Kasumi-1 (cell line): Measurements from ENCODE around the gene RSBN1.

ENCODE experiments used
- DNase-seq, 2 experiments: peaks; one replicate each; lab custom pipeline; 2025; lab: John Stamatoyannopoulos, UW

The RSBN1 gene

GRCh38 chr1:113812661-113813135, 422 bp upstream of the RSBN1 start:
- no peak for DNase-seq

GRCh38 chr1:113811156-113811887, 954 bp downstream of the RSBN1 start:
- DNase-seq, result peak; percentile 47 to 57

- no peak for DNase-seq
Observed at GRCh38 chr1:113809670-113810602, 2.3 kb downstream of the RSBN1 start.

- no peak for DNase-seq
Observed at GRCh38 chr1:113808450-113809195, 3.7 kb downstream of the RSBN1 start.

- DNase-seq, result no peak
Observed at GRCh38 chr1:113805639-113806038, 6.6 kb downstream of the RSBN1 start.

- no peak for DNase-seq
Observed at GRCh38 chr1:113805256-113805531, 7.1 kb downstream of the RSBN1 start.

GRCh38 chr1:113804421-113805255, 7.6 kb downstream of the RSBN1 start:
- no peak for DNase-seq

- DNase-seq, result no peak
Observed at GRCh38 chr1:113802367-113803007, 9.8 kb downstream of the RSBN1 start.

GRCh38 chr1:113800487-113800886, 11.8 kb downstream of the RSBN1 start:
- DNase-seq, result no peak

- DNase-seq, result no peak
Observed at GRCh38 chr1:113797472-113797871, 14.8 kb downstream of the RSBN1 start.

GRCh38 chr1:113793878-113794834, 18.1 kb downstream of the RSBN1 start:
- DNase-seq, result no peak

GRCh38 chr1:113792986-113793385, 19.3 kb downstream of the RSBN1 start:
- no peak for DNase-seq

GRCh38 chr1:113792471-113792870, 19.8 kb downstream of the RSBN1 start:
- DNase-seq, result no peak

GRCh38 chr1:113788802-113789201, 23.5 kb downstream of the RSBN1 start:
- no peak for DNase-seq

- DNase-seq, result no peak
Observed at GRCh38 chr1:113787663-113788062, 24.6 kb downstream of the RSBN1 start.

- DNase-seq, result no peak
Observed at GRCh38 chr1:113786069-113786468, 26.2 kb downstream of the RSBN1 start.

GRCh38 chr1:113784104-113784779, 28.0 kb downstream of the RSBN1 start:
- DNase-seq, result no peak

GRCh38 chr1:113783254-113784103, 28.8 kb downstream of the RSBN1 start:
- peak; percentile 92 to 95 for DNase-seq
